ENCODE data around the gene DOCK8. TPM values are rescaled to one million over a fixed set of nuclear protein-coding genes. Genes with fewer than 3 reads are reported as not detected.

The DOCK8 gene
- total RNA-seq, 1 experiment from 2014 or later, result 7.5 TPM

DNA sequence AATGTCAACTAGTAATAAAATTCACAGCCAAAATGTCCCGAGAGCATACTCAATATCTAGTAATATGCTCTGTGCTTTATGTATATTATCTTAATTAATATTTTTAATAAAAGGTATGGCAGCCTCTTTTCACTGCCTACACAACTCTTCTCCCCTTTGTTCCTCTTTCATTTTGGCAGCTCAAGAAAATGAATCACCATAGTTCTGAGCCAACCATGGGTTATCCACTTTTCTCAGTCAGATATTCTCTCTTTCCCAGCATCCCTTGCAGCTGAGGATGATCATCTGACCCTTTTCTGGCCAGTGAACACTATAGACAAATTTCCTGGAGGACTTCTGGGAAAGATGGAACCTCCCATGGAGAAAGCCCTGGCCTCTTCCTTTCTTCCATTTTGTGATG lies 8.2 kb upstream of the DOCK8 start:
- Histone ChIP-seq H3K79me2 (ENCODE audit: low read depth) (no peaks in the 10 kb centered on the region), H3K9me2 (ENCODE audit: insufficient read depth) (no peaks in the 10 kb centered on the region), H3K4me3 (no peak overlapping the region), H3K36me3 (ENCODE audit: low read depth) (no peaks in the 10 kb centered on the region), H4K20me1 (ENCODE audit: insufficient read depth) (no peaks in the 10 kb centered on the region), H3K27ac (no peak overlapping the region), H3K9me3 (ENCODE audit: insufficient read depth, low read depth) (no peaks in the 10 kb centered on the region), H3K27me3 (ENCODE audit: insufficient read depth, low read depth) (no peaks in the 10 kb centered on the region), H2AFZ (no peak overlapping the region), H3F3A (ENCODE audit: insufficient read depth, low read depth) (no peaks in the 10 kb centered on the region), H3K4me1 (replicated peaks; ENCODE audit: insufficient read depth) (no peaks in the 10 kb centered on the region), H3K4me2 (no peak overlapping the region)
- DNase-seq, result no peak
- ChIA-PET CTCF (no interaction called here), POLR2A (ENCODE audit: unreplicated experiment) (no interaction called here)
- TF ChIP-seq, protein P1, sequence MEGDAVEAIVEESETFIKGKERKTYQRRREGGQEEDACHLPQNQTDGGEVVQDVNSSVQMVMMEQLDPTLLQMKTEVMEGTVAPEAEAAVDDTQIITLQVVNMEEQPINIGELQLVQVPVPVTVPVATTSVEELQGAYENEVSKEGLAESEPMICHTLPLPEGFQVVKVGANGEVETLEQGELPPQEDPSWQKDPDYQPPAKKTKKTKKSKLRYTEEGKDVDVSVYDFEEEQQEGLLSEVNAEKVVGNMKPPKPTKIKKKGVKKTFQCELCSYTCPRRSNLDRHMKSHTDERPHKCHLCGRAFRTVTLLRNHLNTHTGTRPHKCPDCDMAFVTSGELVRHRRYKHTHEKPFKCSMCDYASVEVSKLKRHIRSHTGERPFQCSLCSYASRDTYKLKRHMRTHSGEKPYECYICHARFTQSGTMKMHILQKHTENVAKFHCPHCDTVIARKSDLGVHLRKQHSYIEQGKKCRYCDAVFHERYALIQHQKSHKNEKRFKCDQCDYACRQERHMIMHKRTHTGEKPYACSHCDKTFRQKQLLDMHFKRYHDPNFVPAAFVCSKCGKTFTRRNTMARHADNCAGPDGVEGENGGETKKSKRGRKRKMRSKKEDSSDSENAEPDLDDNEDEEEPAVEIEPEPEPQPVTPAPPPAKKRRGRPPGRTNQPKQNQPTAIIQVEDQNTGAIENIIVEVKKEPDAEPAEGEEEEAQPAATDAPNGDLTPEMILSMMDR (conservative IDR thresholded peaks at IDR 0.05), result no peak
- TF ChIP-seq EZH2 (IDR thresholded peaks at IDR 0.05; ENCODE audit: low read depth), result no peak
- no TSS peak for BruUV-seq (replicated peaks)
- intact Hi-C loops (cut with micrococcal nuclease; ENCODE audit: unreplicated experiment), result no loop called here

DNA sequence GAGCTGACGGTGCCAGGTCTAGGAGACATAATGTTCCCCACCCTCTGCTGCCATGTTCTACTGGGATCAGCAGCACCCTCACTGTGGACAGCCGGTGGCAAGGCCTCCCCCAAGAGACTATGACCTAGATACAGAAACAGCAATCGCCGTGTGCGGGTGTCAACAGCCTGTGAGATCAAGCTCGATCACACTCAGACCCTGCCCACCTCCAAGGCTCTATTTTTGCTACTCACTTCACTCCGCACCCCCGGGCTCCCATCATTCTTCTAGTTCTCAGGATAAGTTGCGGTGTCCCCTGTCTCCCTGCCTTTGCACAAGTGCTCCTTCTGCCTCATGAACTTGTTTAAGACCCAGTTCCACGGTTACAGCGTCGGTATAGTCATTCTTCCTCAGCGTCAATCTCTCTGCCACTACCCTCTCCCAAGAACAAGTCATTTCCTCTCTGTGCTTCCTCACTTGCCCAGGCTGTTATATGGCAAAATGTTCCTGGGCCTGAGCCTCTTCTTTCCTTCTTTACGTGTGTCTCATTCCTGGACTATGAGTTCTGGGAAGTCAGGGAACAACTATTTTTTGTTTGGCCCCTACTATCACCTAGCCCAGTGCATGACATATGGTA lies 5.4 kb upstream of the DOCK8 start:
- no peaks in the 10 kb centered on the region for H3K27me3 ChIP-seq (ENCODE audit: insufficient read depth, low read depth)
- no peaks in the 10 kb centered on the region for H4K20me1 ChIP-seq (ENCODE audit: insufficient read depth)
- no peak overlapping the region for H3K27ac ChIP-seq
- no peaks in the 10 kb centered on the region for H3K36me3 ChIP-seq (ENCODE audit: low read depth)
- no TSS peak for BruUV-seq (replicated peaks)
- no peak overlapping the region for H3K4me2 ChIP-seq
- H3F3A ChIP-seq (ENCODE audit: insufficient read depth, low read depth), result no peaks in the 10 kb centered on the region
- no peaks in the 10 kb centered on the region for H3K9me3 ChIP-seq (ENCODE audit: insufficient read depth, low read depth)
- ChIA-PET POLR2A (ENCODE audit: unreplicated experiment) (no interaction called here), CTCF (interaction anchor here (0.5 kb wide), 1 partner anchor 108 kb away, joined by 5 read pairs; no protein-coding TSS in a partner anchor)
- no peaks in the 10 kb centered on the region for H3K4me1 ChIP-seq (replicated peaks; ENCODE audit: insufficient read depth)
- intact Hi-C loops (cut with micrococcal nuclease; ENCODE audit: unreplicated experiment), result no loop called here
- H2AFZ ChIP-seq, result no peak overlapping the region
- TF ChIP-seq EZH2 (IDR thresholded peaks at IDR 0.05; ENCODE audit: low read depth), result no peak
- TF ChIP-seq, protein P1 (conservative IDR thresholded peaks at IDR 0.05), result no peak
- H3K4me3 ChIP-seq, result no peak overlapping the region
- no peak for DNase-seq
- no peaks in the 10 kb centered on the region for H3K9me2 ChIP-seq (ENCODE audit: insufficient read depth)
- H3K79me2 ChIP-seq (ENCODE audit: low read depth), result no peaks in the 10 kb centered on the region

DNA sequence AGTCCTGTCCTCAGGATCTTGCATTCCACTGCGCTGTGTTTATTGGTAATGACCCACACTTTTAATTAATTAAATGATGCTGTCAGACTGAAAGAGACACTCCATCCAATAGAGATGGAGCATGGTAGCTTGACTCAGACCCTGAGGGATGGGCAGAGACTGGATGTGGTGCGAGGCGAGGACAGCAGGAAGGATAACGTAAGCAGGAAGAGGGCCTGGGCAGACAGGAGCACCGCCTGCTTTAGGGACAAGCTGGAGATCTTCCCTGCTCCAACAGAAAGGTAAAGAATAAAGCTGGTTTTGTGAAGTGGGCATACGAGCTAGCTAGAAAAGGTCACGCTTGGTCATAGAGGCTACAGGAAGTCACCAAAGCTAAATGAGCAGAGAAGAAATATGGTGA lies 3.6 kb upstream of the DOCK8 start:
- H3K4me3 ChIP-seq, result no peak overlapping the region
- H2AFZ ChIP-seq, result no peak overlapping the region
- no TSS peak for BruUV-seq (replicated peaks)
- ChIA-PET POLR2A (ENCODE audit: unreplicated experiment) (no interaction called here), CTCF (no interaction called here)
- no peak overlapping the region for H3K27ac ChIP-seq
- H3K36me3 ChIP-seq (ENCODE audit: low read depth), result no peaks in the 10 kb centered on the region
- H3F3A ChIP-seq (ENCODE audit: insufficient read depth, low read depth), result no peaks in the 10 kb centered on the region
- H3K27me3 ChIP-seq (ENCODE audit: insufficient read depth, low read depth), result no peaks in the 10 kb centered on the region
- no peak overlapping the region for H3K4me2 ChIP-seq
- no peaks in the 10 kb centered on the region for H4K20me1 ChIP-seq (ENCODE audit: insufficient read depth)
- TF ChIP-seq EZH2 (IDR thresholded peaks at IDR 0.05; ENCODE audit: low read depth), result no peak
- TF ChIP-seq, protein P1 (conservative IDR thresholded peaks at IDR 0.05), result no peak
- H3K4me1 ChIP-seq (replicated peaks; ENCODE audit: insufficient read depth), result no peaks in the 10 kb centered on the region
- intact Hi-C loops (cut with micrococcal nuclease; ENCODE audit: unreplicated experiment), result no loop called here
- H3K9me2 ChIP-seq (ENCODE audit: insufficient read depth), result no peaks in the 10 kb centered on the region
- no peaks in the 10 kb centered on the region for H3K79me2 ChIP-seq (ENCODE audit: low read depth)
- no peaks in the 10 kb centered on the region for H3K9me3 ChIP-seq (ENCODE audit: insufficient read depth, low read depth)
- DNase-seq, result no peak

Measured in PC-9 (cell line).